K562 (cell line): ENCODE data around the gene KLHL18. TPM values are rescaled to one million over a fixed set of nuclear protein-coding genes. Genes with fewer than 3 reads are reported as not detected.
A peak's percentile ranks its signal among the peaks of the same experiment; 100 is the strongest.

Experiments
- BHLHE40 ChIP-seq: IDR thresholded peaks from 2 replicates; pipeline ENCODE4 v1.6.1; 2011; ENCODE audit warnings: low read length, improper control_type of control experiment
- BRD9 ChIP-seq: fragments of 450-650 bp; IDR thresholded peaks from 2 replicates; pipeline ENCODE4 v1.6.1; 2018; ENCODE audit warnings: low read depth; ENCODE audit not compliant: partially characterized antibody
- CAMTA2 ChIP-seq: fragments of 250-450 bp; sonication (Bioruptor Pico); conservative IDR thresholded peaks from 2 replicates; pipeline ENCODE4 v1.5.1; 2022
- CHD1 ChIP-seq: fragments of 200-600 bp; sonication (generic); IDR thresholded peaks from one replicate; pipeline ENCODE4 v1.6.1; 2012; ENCODE audit warnings: mild to moderate bottlenecking, moderate library complexity, low read length, inconsistent platforms
- E2F8 ChIP-seq: fragments of 450-650 bp; IDR thresholded peaks from 2 replicates; pipeline ENCODE4 v1.7.1; 2018; ENCODE audit warnings: mild to moderate bottlenecking, low read depth; ENCODE audit not compliant: partially characterized antibody
- ERF ChIP-seq: fragments of 450-650 bp; formaldehyde crosslinking; IDR thresholded peaks from 2 replicates; pipeline ENCODE4 v1.4.0; 2020; ENCODE audit warnings: mild to moderate bottlenecking, mixed read lengths
- HNRNPUL1 ChIP-seq: fragments of 200-400 bp; formaldehyde crosslinking; IDR thresholded peaks from 2 replicates; pipeline ENCODE4 v1.6.1; 2017; ENCODE audit warnings: low read length
- MCM2 ChIP-seq: fragments of 450-650 bp; IDR thresholded peaks from 2 replicates; pipeline ENCODE4 v1.6.1; 2017; ENCODE audit warnings: low read depth, mild to moderate bottlenecking
- MCM7 ChIP-seq, 2 experiments: fragments of 450-650 bp; IDR thresholded peaks; 2 replicates each; pipeline ENCODE4 v1.6.1; 2016 to 2018
- MYNN ChIP-seq, 2 experiments: sonication (generic); formaldehyde crosslinking in 1 of 2; IDR thresholded peaks; 2 replicates each; pipeline versions ENCODE4 v1.5.0 to v1.6.1; 2016 to 2020; ENCODE audit warnings: antibody characterized with exemption in 1 of 2, missing genetic modification reagents in 1 of 2
- NUFIP1 ChIP-seq: fragments of 450-650 bp; IDR thresholded peaks from 2 replicates; pipeline ENCODE4 v1.6.1; 2018; ENCODE audit not compliant: partially characterized antibody
- PHB ChIP-seq: fragments of 250-450 bp; sonication (Bioruptor Pico); IDR thresholded peaks from 2 replicates; pipeline ENCODE4 v1.5.0; 2021
- POLR2A ChIP-seq: fragments of 450-650 bp; conservative IDR thresholded peaks from 2 replicates; pipeline ENCODE4 v1.6.1; 2016
- POLR3G ChIP-seq: IDR thresholded peaks from 2 replicates; pipeline ENCODE4 v1.6.1; 2011; ENCODE audit not compliant: insufficient read length, insufficient replicate concordance; ENCODE audit errors: extremely low read depth
- PTTG1 ChIP-seq: fragments of 450-650 bp; IDR thresholded peaks from 2 replicates; pipeline ENCODE4 v1.6.1; 2016; ENCODE audit warnings: low read depth, mild to moderate bottlenecking, missing genetic modification characterization, missing compliant biosample characterization
- TFAP4 ChIP-seq: sonication (generic); formaldehyde crosslinking; IDR thresholded peaks from 2 replicates; pipeline ENCODE4 v1.8.0; 2022; ENCODE audit warnings: missing genetic modification reagents, mild to moderate bottlenecking, moderate library complexity, borderline replicate concordance
- ZFP30 ChIP-seq: fragments of 250-450 bp; sonication (Bioruptor Pico); IDR thresholded peaks from 2 replicates; pipeline ENCODE4 v1.8.0; 2022; ENCODE audit warnings: moderate library complexity, mild to moderate bottlenecking, inconsistent platforms, borderline replicate concordance
- ZNF121 ChIP-seq: sonication (generic); formaldehyde crosslinking; conservative IDR thresholded peaks from 2 replicates; pipeline ENCODE4 v1.8.0; 2022; ENCODE audit warnings: missing genetic modification reagents
- ZNF445 ChIP-seq: fragments of 250-450 bp; sonication (Bioruptor Pico); IDR thresholded peaks from 2 replicates; pipeline ENCODE4 v1.4.0; 2020; ENCODE audit warnings: low read depth, mild to moderate bottlenecking, moderate library complexity
- polyA plus RNA-seq, 8 experiments: library from polyadenylated mRNA; depleted of rRNA in 4 of 8; stranded (reverse) in 5 of 8; unstranded in 3 of 8; fragments of >200 nt; fragmentation: Nextera tagmentation in 2 of 8; fragmentation: Illumina TruSeq in 1 of 8; extraction: Ambion mirVana in 2 of 8; extraction: Trizol in 1 of 8; gene quantifications; 2 replicates each; pipeline versions ENCODE4 v1.2.1 to v1.2.3, GENCODE V29; 2011 to 2014; ENCODE audit warnings: inconsistent platforms in 1 of 8, missing spikeins in 1 of 8
- total RNA-seq, 7 experiments: library from RNA; depleted of rRNA in 6 of 7; stranded (reverse); fragments of >200 nt in 6 of 7; fragmentation: Illumina TruSeq in 2 of 7; extraction: Trizol in 2 of 7; gene quantifications; 2 replicates each; pipeline versions ENCODE4 v1.2.1 to v1.2.3, GENCODE V29; 2011 to 2021; ENCODE audit warnings: low replicate concordance in 1 of 7
- TF ChIP-seq, protein P1 (sequence below): fragments of 450-650 bp; IDR thresholded peaks from 2 replicates; pipeline ENCODE4 v1.7.0; 2016; ENCODE audit warnings: borderline replicate concordance
- TF ChIP-seq, protein P2 (sequence below): IDR thresholded peaks from 2 replicates; pipeline ENCODE4 v1.6.1; 2012; ENCODE audit warnings: low read depth, low read length, improper control_type of control experiment, borderline replicate concordance
- TF ChIP-seq, protein P3 (sequence below): fragments of 250-450 bp; sonication (Bioruptor Pico); IDR thresholded peaks from 2 replicates; pipeline ENCODE4 v1.8.0; 2022; ENCODE audit warnings: moderate library complexity, mild to moderate bottlenecking, inconsistent platforms

KLHL18 gene
- total and polyA plus RNA-seq, 9 of the 15 experiments (the other 6 are each of a cell fraction or from before 2014, with no cell fraction given), result 26.7 to 97.5 (median 48.7) TPM

DNA sequence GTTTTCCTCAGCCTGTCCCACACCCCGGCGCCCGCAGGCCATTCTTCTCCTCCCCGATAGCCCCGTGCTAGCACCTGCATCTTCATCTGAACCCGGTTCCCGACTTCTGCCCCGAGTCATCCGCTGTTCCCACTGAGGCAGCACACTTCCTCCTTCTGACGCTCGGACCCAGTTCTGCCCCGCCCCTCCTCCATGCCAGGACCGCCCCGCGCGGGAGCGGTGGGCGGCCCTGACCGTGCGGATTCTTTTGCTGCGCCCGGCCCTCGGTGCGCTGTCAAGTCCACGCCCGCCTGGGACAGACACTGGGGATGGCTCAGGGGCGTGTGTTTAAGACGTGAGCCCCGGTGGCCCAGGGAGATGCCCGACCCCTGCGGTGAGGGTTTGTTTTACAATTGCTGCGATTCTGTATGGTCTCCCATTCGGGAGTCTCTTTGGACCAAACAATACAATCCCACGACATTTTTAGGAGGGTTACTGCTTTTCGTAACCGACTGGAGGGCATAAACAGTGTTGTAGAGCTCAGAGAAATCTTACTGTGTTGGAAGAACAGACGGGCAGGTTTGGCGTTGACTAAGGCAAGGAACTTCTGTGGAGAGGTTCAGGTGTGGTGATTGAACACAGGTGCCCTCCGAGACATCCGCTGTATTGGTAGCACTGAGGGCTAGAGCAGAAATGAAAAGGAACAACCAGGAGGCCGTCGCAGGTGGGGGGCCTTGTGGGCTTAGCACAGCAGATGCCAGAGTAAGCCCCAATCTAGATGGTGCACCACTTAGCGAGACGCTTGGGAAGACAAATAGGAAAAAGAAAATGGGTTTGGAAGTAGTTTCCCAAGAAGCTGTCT lies 98.8 kb downstream of the KLHL18 start (continued):
- TF ChIP-seq NUFIP1, result no peak
- no peak for TF ChIP-seq ZNF445 (CRISPR knock-in tag)
- no peak for TF ChIP-seq E2F8
- TF ChIP-seq HNRNPUL1, result no peak
- TF ChIP-seq, protein P1, sequence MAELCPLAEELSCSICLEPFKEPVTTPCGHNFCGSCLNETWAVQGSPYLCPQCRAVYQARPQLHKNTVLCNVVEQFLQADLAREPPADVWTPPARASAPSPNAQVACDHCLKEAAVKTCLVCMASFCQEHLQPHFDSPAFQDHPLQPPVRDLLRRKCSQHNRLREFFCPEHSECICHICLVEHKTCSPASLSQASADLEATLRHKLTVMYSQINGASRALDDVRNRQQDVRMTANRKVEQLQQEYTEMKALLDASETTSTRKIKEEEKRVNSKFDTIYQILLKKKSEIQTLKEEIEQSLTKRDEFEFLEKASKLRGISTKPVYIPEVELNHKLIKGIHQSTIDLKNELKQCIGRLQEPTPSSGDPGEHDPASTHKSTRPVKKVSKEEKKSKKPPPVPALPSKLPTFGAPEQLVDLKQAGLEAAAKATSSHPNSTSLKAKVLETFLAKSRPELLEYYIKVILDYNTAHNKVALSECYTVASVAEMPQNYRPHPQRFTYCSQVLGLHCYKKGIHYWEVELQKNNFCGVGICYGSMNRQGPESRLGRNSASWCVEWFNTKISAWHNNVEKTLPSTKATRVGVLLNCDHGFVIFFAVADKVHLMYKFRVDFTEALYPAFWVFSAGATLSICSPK, result peak; percentile 3; the same call in 1 of the 2 replicates
- TF ChIP-seq MCM2, result no peak
- TF ChIP-seq POLR2A, result no peak; the same call in 1 of the 2 replicates
- no peak for TF ChIP-seq PHB
- TF ChIP-seq ERF (CRISPR knock-in tag), result no peak
- no peak; the same call in 1 of the 2 replicates for TF ChIP-seq BHLHE40
- TF ChIP-seq, protein P2, sequence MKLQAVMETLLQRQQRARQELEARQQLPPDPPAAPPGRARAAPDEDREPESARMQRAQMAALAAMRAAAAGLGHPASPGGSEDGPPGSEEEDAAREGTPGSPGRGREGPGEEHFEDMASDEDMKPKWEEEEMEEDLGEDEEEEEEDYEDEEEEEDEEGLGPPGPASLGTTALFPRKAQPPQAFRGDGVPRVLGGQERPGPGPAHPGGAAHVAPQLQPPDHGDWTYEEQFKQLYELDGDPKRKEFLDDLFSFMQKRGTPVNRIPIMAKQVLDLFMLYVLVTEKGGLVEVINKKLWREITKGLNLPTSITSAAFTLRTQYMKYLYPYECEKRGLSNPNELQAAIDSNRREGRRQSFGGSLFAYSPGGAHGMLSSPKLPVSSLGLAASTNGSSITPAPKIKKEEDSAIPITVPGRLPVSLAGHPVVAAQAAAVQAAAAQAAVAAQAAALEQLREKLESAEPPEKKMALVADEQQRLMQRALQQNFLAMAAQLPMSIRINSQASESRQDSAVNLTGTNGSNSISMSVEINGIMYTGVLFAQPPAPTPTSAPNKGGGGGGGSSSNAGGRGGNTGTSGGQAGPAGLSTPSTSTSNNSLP, result no peak
- TF ChIP-seq PTTG1 (tag), result no peak
- TF ChIP-seq BRD9, result no peak
- no peak for TF ChIP-seq POLR3G
- no peak for TF ChIP-seq CHD1
- TF ChIP-seq, protein P3, sequence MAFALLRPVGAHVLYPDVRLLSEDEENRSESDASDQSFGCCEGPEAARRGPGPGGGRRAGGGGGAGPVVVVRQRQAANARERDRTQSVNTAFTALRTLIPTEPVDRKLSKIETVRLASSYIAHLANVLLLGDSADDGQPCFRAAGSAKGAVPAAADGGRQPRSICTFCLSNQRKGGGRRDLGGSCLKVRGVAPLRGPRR (CRISPR knock-in tag), result no peak
- TF ChIP-seq MYNN (IDR thresholded peaks at IDR 0.05), result no peak
- no peak for TF ChIP-seq MYNN (CRISPR knock-in tag; IDR thresholded peaks at IDR 0.05)
- no peak for TF ChIP-seq CAMTA2 (CRISPR knock-in tag)
- TF ChIP-seq TFAP4, result no peak
- no peak for TF ChIP-seq ZFP30 (CRISPR knock-in tag)
- TF ChIP-seq ZNF121 (CRISPR knock-in tag), result no peak
- TF ChIP-seq MCM7 (IDR thresholded peaks at IDR 0.05), result no peak
